Stimulated activated CD4-positive, alpha-beta T cell treated with anti-CD3 and anti-CD28 coated beads, Interleukin-4, amount 100 ng/mL, for 48 hours (primary cell): ENCODE results near the gene SETD3.

Experiments used
- DNase-seq, 2 donors: peaks; one replicate each; pipeline ENCODE4 v3.0.0-alpha.2; 2020; ENCODE audit warnings: low read depth in 2 of 2

SETD3 gene

GRCh38 chr14:99516871-99517642, 36.4 kb upstream of the SETD3 start:
- no peak for DNase-seq

- no peak for DNase-seq
Observed at GRCh38 chr14:99516156-99516870, 35.7 kb upstream of the SETD3 start.

GRCh38 chr14:99515301-99516155, 34.9 kb upstream of the SETD3 start:
- no peak for DNase-seq

GRCh38 chr14:99514552-99515300, 34.1 kb upstream of the SETD3 start:
- DNase-seq, result no peak

- no peak for DNase-seq
Observed at GRCh38 chr14:99513946-99514551, 33.4 kb upstream of the SETD3 start.

- no peak for DNase-seq
Observed at GRCh38 chr14:99513183-99513694, 32.6 kb upstream of the SETD3 start.

GRCh38 chr14:99512571-99513182, 32.0 kb upstream of the SETD3 start:
- DNase-seq, result no peak

- no peak for DNase-seq
Observed at GRCh38 chr14:99512110-99512449, 31.4 kb upstream of the SETD3 start.

- DNase-seq, result no peak
Observed at GRCh38 chr14:99511421-99512109, 30.9 kb upstream of the SETD3 start.

GRCh38 chr14:99510556-99511139, 30.0 kb upstream of the SETD3 start:
- no peak for DNase-seq

- no peak for DNase-seq
Observed at GRCh38 chr14:99509871-99510555, 29.4 kb upstream of the SETD3 start.

- DNase-seq, result no peak
Observed at GRCh38 chr14:99508896-99509629, 28.4 kb upstream of the SETD3 start.

GRCh38 chr14:99507860-99508640, 27.4 kb upstream of the SETD3 start:
- DNase-seq, result no peak

GRCh38 chr14:99506276-99506675, 25.6 kb upstream of the SETD3 start:
- no peak for DNase-seq

GRCh38 chr14:99505089-99505488, 24.4 kb upstream of the SETD3 start:
- no peak for DNase-seq

GRCh38 chr14:99503848-99504453, 23.3 kb upstream of the SETD3 start:
- no peak for DNase-seq

- no peak for DNase-seq
Observed at GRCh38 chr14:99502989-99503421, 22.3 kb upstream of the SETD3 start.
